Cerebellar cortex (tissue), 1 donor: Measurements from ENCODE around the gene PABPN1L.
A peak's percentile ranks its signal among the peaks of the same experiment; 100 is the strongest.

Source experiments
- DNase-seq: peaks from one replicate; pipeline ENCODE4 v3.0.0-alpha.2; 2015; ENCODE audit warnings: low spot score

Gene PABPN1L

DNA sequence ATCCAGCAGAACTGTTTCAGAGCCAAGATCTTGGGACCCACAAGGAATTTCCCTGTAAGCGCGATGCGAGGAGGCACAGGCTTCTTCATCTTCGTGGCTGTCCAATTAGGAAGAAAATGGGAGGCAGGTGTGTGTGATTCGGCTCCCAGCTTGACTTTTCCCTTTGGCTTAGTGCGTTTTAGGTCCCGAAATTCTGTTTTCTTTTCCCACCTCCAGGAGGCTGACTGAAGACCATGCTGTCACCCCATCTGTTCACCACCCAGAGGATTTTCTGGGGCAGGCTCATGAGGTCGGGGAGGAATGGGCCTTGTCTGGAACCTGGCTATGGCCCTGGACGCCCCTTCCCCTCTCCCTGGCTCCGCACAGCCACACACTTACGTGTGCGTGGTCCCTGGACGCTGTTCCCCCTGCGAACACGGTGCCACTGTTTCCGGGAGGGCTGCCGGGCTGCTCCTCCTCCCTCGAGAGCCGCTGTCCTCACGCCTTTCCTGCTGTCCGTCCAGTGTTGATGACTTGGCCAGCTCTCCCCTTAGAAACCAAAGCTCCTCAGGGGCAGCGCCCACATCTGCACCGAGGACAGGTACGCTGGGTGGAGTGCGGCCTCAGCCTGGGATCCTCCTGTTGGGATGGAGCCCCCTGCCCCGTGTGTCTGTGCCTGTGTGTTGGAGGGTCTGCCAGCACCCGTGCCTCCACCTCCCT, 2.7 kb upstream of the PABPN1L start:
- peak; percentile 85 for DNase-seq

DNA sequence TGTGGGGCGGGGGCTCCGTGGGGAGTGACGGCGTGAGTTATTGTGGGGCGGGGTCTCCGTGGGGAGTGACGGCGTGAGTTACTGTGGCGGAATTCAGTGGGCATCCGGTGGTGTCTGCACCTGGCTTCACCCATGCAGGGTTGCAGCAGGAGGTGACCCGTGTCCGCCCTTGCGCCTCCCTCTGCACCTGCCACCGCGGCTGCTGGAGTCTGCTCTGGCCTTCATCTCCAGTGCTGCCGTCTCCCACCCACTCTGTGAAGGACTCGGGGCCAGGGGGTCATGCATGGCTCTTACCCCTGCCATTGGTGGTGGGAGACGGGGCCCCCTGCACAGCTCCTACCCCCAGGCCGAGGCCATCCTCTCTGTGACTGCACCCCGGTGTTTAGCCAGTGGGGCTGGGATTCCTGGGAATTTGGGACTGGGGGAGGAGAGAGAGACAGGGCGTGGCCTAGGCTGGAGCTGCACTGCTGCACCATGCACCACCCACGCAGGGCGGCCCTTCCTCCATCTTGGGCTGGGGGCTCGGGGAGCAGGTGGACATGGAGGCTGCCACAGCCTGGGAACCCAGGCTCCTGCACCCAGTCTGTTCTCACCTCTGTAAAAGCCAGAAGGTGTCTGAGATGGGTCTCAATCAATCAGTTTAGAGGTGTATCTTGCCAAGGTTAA, 1.3 kb upstream of the PABPN1L start:
- no peak for DNase-seq

DNA sequence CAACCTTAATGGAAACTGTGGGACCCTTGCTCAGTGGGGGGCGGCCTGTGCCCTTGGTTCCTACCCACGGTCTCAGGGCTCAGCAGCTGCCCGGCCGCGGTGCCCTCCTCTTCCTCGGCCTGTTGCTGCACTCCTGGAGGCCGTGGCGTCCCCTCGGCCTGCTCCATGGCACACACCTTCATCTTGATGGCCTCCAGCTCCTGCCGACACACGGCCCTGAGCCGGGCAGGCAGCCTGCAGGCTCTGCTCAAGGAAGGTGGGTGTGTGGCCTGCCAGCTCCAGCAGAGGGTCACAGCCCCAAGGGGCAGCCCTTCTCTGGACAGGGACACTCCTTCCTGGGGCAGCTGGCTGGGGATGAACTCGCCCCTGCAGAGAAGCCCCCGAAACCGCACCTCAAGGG, 718 bp downstream of the PABPN1L start:
- DNase-seq: no peak

DNA sequence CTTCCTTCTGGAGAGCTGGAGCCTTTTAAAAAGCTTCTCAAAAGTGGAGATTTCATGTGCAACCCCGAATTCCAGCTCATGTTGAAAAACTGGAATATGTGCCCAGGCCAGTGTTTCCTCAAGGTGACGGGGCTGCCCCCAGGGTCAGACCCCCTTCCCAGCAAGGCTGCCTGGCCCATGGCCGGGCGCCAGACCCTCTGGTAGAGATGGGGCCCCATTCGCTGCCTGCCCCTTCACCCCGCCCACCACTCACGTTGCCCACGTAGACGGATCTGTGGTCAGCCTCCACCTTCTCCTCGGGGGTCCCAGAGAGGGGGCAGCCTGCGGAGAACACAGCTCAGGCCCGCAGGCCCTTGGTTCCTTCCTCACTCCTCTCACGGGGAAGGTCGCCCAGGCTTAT, 1.1 kb downstream of the PABPN1L start:
- DNase-seq: no peak

DNA sequence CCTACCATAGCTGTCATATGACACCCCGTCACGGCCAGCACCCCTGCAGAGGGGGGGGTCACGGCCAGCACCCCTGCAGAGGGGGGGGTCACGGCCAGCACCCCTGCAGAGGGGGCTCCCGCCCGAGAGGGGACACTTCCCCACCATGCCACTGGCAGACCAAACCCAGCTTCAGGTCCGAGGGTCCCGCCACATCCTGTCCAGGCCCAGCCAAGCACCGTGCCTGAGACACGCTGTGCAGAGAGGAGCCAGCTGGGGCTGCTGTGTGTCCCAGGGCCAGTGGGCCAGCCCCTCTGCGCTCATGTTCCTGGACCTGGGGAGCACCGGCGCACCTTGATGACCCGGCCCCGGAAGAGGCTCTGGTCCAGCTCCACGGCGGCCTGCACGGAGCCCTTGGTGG, 1.9 kb downstream of the PABPN1L start:
- no peak for DNase-seq

DNA sequence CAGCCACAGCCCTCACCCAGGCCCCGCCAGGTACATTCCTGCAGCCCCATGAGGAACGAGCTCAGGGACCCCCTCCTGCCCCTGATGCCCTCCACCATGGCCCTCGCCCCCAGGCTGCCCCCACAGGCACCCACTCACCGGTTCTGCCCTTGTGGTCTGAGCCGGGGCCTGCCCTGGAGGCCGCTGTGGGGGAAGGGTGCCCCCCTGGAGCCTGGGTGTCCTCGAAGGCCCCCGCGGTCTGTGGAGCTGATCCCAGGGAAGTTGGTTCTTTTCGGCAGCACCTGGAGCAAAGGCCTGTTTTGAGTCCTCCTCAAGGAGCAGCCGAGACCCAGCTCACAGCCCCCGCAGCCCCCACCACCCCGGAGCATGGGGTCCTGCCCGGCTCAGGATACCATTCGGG, 2.4 kb downstream of the PABPN1L start:
- DNase-seq: no peak

DNA sequence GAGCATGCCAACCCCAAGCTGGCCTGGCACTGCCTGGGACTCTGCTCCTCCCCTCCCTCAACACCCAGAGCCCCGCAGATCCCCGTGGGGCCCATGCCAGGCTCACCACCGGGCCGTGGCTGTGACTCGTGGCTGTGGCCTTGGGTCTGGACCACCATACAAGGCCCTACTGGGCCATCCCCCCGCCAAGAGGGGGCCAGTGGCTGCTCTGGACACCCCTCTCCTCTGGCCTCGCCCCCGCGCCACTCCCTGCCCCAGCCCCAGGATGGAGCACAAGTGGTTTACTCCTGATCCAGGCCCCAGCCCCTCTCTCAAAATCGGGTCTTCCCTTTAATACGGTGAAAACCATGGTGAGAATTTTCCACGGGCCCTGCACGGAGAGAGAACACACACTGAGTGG, 3.0 kb downstream of the PABPN1L start:
- no peak for DNase-seq

DNA sequence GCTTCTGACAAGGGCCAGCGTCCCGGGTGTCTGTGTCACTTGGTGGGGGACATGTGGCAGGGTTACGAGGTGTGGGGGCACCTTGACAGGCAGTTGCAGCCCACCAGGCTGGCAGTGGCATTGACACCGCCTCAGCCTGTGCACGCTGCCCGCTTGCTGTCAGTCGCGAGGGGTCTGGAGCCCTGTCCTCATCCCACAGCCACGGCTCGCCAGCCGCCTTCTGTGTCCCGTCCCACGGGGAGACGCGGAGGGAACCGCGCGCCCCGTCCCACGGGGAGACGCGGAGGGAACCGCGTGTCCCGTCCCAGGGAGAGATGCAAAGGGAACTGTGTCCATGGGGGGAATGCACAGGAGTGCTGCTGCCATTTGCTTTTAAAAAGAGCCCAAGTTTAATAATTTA, 3.5 kb downstream of the PABPN1L start:
- DNase-seq: no peak

DNA sequence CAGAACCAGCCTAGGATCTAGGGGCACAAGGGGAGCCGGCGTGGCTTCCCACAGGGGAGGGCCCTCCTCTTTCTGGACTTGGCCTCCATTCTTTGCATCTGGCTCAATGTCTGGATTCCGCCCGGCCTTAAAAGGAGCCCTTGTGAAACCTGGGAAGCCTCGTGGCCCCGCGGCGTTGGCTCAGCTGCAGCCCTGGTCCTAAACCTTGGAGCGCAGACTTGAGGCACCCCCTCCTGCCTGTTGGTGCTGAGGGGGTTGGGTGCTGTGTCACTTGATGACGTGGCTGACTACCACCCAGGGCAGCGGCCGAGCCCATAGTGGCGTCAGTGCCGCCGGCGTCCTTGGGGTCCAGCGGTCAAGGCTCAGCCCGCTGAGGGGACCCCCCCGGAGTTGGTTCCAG, 5.1 kb downstream of the PABPN1L start:
- no peak for DNase-seq

DNA sequence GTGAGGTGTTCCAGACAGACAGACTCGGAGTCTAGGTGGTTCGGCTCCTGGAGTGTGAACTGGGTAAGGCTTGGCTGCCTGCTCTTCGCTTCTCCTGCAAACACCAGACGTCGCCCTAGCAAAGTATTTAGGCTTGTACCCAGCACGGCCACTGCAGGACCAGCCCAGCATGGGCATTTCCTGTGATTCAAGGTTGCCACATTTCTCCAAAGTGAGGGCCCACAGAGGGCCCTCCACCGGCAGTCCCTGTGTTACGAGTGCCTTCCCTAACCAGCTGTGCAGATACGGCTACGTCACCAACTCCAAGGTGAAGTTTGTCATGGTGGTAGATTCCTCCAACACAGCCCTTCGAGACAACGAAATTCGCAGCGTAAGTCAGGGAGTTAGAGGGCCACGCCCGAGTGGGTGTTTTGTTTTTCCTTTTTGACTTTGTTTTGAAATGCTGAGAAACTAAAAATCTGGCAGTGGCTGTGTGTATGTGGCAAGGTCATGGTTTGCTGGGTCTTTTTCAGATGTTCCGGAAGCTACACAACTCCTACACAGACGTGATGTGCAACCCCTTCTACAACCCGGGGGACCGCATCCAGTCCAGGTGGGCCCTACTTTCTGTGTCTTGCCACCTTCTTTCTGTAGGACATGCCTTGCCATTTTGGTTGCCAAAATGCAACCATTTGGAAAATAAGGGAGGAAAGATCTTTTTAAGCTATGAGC, 6.9 kb downstream of the PABPN1L start:
- no peak for DNase-seq

DNA sequence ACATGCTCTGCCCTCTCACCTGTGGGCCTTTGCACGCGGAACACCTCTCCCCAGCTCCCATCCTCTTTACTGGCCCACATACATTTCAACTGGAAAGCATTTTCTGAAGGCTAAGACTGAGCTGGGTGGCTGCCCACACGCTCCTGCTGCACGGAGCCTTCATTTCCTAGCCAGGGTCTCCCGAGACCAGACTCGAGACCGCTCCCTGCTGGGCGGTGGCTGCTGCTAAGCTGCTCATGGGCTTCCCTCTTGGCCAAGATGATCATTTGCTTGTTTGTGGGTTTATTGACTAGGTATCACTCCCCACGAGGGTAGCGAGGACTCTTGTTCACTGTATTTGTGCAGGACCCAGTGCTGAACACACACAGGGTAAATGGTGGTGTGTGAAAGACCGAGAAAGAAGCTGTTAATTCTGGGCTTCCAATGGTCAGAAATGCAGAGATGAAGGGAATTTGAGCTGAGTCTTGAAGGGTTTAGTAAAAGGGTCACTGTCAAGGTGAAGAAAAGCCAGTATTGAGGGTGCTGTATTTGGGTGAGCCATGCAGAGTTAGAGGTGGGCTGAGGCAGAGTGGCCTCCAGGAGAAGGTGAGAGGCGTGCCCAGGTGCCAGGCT, 8.6 kb downstream of the PABPN1L start:
- DNase-seq: peak; percentile 70

DNA sequence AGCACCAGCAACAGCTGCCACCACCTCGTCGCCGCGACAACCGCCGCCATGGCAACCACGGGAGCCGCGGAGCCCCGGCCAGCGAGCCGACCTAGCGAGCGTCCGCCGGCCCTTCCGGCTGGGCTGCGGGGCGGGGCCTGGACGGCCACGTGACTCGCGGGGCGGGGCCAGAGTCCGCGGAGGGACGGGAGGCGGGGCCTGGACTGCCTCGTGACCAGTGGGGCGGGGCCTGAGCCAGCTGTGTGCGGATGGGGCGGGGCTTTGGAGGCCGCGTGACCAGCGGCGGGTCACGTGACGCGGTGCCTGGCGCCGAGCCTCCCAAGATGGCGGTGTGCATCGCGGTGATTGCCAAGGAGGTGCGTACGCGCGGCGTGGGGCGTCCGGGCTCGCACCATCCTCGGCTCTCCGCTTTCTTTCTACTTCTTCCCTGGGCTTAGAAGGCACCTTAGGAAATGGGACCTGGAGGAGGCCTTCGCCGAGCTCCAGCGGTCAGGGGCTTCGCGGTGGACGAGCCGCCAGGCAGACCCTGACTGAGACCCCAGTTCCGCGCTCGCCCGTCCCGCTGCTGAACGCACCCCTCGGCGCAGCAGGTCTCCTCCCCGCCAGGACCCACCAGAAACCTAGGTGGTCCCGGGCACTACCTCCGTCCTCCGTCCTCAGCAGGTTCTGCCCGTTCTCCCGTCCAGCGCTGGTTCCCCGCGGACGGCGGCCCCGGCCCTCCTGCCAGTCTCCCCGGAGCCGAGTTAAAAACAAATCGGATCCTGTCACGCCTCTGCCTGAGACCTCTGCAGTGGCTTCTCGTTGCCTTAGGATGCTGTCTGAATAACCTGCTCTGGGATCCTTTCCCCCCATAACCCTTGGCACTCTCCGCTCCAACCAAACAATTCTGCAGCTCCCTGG, 9.4 kb downstream of the PABPN1L start, which contains the start of the genes GALNS and TRAPPC2L:
Gene GALNS (minus strand): TSS at position 120 of the 900 bp plus-strand sequence. CDS start 70 bp downstream, at position 50.
Gene TRAPPC2L (plus strand): TSS at position 300 of the 900 bp plus-strand sequence. CDS start 24 bp downstream, at position 324.
- DNase-seq: peak; percentile 94

DNA sequence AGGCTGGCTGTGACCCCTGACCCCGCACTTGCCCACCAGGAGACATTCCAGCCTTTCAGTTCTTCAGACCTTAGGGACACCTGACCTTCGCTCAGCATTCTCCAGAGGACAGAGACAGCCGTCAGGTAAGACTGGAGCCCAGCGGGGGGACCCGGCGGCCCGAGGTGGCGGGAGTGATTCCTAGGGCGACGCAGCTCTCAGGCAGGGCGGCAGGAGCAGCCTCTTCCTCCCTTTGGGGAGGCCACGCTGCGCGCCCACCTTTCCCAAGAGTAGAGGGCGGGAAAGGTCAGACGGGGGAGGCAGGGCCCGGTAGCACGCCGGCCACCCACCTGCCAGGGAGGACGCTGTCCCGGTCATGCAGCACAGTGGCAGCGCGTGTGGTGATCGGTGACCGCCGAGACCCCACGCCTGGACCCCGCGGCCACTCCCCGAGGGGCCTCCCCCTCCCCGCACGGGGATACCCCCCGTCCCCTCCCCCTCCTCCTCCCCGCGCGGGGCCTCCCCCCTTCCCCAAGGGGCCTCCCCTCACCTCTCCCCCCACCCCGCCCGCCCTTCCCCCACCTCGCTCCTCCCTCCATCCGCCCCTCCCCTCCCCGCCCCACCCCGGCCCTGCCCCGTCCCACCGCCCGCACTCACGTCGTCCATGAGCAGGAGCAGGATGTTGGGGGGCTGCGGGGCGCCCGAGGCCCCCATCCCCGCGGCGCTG, 10.2 kb downstream of the PABPN1L start:
- no peak for DNase-seq

DNA sequence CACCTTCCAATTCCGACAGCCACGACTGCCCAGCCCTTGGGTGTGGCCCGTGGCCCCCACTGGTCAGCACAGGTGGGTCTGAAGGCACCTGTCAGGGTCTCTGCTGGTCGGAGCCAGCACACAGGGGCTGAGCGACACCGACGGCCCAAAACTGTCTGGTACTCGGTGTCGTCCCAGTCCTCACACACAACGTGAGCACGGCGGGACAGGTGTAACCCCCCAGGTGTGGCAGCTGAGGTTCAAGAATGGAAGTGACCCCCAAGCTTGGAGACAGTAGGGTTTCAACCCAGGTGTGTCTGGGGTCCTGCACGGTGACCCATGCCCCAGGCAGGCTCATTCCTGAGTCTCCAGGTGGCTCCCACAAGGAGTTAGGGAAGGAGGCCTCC, 10.7 kb downstream of the PABPN1L start:
- no peak for DNase-seq

DNA sequence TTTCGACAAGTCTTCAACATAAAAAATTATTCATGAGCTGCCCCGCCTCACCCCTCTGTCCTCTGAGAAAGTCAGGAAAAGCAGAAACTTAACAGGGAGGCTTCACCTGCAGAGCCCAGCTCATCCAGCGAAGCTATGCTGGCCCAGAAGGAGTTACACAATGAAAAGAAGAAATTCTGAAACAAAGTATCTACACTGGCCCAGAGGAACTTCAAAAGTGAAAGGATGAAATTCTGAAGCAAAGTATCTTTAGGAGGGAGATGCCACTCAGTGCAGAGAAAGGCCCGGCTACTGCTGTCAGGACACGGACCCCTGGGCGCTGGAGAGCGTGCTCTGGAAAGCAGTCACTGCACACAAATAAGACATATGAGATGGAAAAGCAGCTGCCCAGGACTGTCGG, 11.3 kb downstream of the PABPN1L start:
- no peak for DNase-seq

DNA sequence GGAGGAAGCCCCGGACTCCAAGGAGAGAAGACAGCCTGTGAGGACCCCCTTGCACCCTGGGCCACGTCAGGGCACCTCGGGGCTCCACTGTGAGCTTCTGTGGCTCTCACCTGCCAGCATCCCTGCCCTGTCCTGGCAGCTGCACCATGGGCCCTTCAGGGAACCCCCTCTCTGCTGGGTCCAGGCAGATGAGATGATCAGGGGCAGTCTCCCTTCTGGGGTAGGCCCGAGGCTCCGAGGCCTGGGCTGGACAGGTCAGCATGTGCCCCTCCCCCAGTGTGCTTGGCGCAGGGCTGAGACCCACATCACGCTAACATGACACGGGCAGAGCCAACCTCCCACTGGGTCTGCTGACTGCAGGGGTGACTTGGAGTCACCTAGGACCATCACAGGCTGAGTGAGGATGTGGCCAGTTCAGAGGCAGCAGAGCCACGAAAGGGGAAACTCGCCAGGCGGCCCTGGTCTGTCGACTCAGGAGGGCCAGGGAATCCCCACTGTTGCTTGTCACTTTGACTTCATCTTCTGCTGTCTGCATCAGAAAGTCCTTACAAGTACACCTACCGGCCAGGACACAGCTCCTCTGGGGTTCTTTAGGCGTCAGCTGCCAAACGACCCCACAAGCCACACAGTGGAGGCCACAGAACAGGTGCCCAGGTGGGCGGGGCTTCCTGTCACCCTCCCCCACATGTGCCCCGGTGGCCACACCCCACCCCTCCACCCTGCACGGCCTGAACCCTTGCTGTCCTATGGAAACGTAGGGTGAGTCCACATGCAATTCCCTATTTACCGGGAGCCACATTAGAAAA, 12.0 kb downstream of the PABPN1L start:
- DNase-seq: no peak

DNA sequence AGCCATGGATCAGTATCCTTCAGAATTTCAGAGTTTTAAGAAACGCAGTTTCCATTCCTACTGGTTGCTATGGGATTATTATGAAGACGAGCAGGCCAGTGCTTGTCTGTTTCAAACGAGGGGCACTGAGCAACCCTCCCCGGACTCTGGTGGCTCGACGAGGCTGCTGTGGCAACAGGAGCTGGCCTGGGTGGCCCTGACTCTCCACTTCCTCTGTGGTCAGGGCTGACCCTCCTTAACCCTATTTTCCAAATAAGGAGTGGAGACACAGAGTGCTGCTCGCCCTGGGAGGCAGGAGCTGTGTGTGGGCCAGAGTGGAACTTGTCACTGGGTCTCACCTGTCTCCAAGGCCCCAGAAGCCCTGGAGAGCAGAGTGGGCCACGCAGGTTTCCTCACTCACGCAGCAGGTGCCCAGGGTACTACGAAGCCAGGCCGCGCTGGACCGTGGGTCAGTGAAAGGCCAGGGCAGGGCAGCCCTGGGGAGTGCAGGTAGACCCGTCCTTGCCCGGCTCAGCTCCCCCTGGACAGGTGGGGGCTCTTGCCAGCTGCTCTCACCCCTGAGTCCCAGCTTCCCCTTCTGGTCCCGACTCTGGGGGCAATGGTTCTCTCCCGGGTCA, 13.0 kb downstream of the PABPN1L start:
- no peak for DNase-seq

DNA sequence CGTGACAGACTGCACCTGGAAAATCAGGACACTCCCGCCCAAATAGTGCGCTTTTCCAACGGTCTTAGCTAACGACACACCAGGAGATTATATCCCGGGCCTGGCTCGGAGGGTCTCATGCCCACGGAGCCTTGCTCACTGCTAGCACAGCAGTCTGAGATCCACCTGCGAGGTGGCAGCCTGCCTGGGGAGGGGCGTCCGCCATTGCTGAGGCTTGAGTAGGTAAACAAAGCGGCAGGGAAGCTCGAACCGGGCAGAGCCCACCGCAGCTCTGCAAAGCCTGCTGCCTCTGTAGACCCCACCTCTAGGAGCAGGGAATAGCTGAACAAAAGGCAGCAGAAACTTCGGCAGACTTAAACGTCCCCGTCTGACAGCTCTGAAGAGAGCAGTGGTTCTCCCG, 14.8 kb downstream of the PABPN1L start:
- DNase-seq: no peak

DNA sequence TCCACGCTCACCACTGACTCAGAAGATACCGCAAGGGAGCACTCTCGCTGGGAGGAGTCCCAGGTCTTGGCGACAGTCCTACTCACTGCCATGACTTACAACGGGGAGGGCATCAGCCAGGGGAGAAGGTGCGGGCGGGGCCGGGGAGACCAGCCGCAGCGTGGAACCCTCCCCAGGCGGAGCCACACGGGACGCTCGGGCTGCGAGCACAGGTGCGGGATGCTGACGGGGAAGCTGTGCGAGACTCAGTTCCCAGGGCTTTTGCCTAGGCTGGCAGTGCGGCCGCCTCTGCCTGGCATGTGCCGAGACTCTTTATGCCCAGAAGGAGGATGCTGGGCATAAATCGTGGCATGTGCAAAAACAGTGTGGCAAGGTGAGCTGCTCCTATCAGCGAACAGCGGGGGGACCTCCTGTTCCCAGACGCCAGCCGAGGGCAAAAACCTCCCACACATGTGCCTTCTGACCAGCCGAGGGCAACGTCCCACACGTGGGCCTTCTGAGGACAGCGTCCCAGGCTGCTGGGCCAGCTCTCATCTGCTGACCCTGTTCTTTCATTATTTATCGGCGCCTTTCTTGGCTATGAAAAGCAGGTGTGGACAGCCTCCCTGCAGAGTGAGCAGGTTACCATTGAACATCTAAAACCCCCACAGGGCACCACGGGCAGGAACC, 15.8 kb downstream of the PABPN1L start:
- DNase-seq: no peak
